GM12801 (cell line): ENCODE measurements around the gene NUP37.

Experiments
- CTCF ChIP-seq: IDR thresholded peaks from one replicate; pipeline ENCODE4 v1.5.1; 2011; ENCODE audit warnings: control low read depth; ENCODE audit not compliant: insufficient read length; ENCODE audit errors: extremely low read depth

Gene NUP37

GRCh38 chr12:102023343-102023930 is 96.5 kb downstream of the NUP37 start:
- no peak for TF ChIP-seq CTCF
